ENCODE results near the gene SHC3. TPM values are rescaled to one million over a fixed set of nuclear protein-coding genes. Genes with fewer than 3 reads are reported as not detected.

The SHC3 gene
- total RNA-seq = under 0.01 and 0.24 TPM in 2 replicates

GRCh38 chr9:89177944-89178829, at the start of gene SHC3:
Gene SHC3 (minus strand): TSS chr9:89178818. CDS start chr9:89178460, 358 bp downstream.

GRCh38 chr9:88991066-88992034, 187.3 kb downstream of the SHC3 start, which contains the start of gene S1PR3:
Gene S1PR3 (plus strand): TSS chr9:88991468. CDS start chr9:89001201, 9,733 bp downstream.

Other genes starting within 250 kb of the SHC3 start
- gene S1PR3, start 187.3 kb downstream of the SHC3 start, total RNA-seq = under 0.01 and 4.1 TPM in 2 replicates
- gene CKS2, start 132.4 kb upstream of the SHC3 start, total RNA-seq = 27.1 and 84.6 TPM in 2 replicates
- 18.8 and 21.3 TPM in 2 replicates for gene SECISBP2, start 139.7 kb upstream of the SHC3 start, total RNA-seq

Measured in tracheal epithelial cell (primary cell).